Measurements from ENCODE around the gene ARMH3.

Gene ARMH3

GRCh38 chr10:101889256-101890210 is 166.4 kb downstream of the ARMH3 start:
- H3K36me3 ChIP-seq, result no peaks in the 10 kb centered on the region

GRCh38 chr10:101888251-101888949 is 167.6 kb downstream of the ARMH3 start:
- DNase-seq, result no peak
- Histone ChIP-seq H3K9me3 (ENCODE audit: severe bottlenecking) (no peaks in the 10 kb centered on the region), H3K27ac (no peak overlapping the region), H3K4me3 (ENCODE audit: low read depth, low read length) (no peak overlapping the region), H3K27me3 (ENCODE audit: insufficient read depth, low read depth, severe bottlenecking) (no peaks in the 10 kb centered on the region), H3K36me3 (no peaks in the 10 kb centered on the region)
- TF ChIP-seq CTCF (IDR thresholded peaks at IDR 0.05; ENCODE audit: low read depth, low read length), result no peak

More at GRCh38 chr10:101889256-101890210, 166.4 kb downstream of the ARMH3 start:
- Histone ChIP-seq H3K4me3 (ENCODE audit: low read depth, low read length) (no peak overlapping the region), H3K27ac (no peak overlapping the region), H3K9me3 (ENCODE audit: severe bottlenecking) (no peaks in the 10 kb centered on the region), H3K27me3 (ENCODE audit: insufficient read depth, low read depth, severe bottlenecking) (no peaks in the 10 kb centered on the region)
- peak; percentile 87 for DNase-seq
- TF ChIP-seq CTCF (IDR thresholded peaks at IDR 0.05; ENCODE audit: low read depth, low read length), result peak; percentile 76

GRCh38 chr10:101887775-101888174 is 168.2 kb downstream of the ARMH3 start:
- Histone ChIP-seq H3K27ac (no peak overlapping the region), H3K27me3 (ENCODE audit: insufficient read depth, low read depth, severe bottlenecking) (no peaks in the 10 kb centered on the region), H3K4me3 (ENCODE audit: low read depth, low read length) (no peak overlapping the region), H3K36me3 (no peaks in the 10 kb centered on the region), H3K9me3 (ENCODE audit: severe bottlenecking) (no peaks in the 10 kb centered on the region)
- no peak for DNase-seq
- TF ChIP-seq CTCF (IDR thresholded peaks at IDR 0.05; ENCODE audit: low read depth, low read length), result no peak

GRCh38 chr10:101886521-101887312 is 169.3 kb downstream of the ARMH3 start:
- no peak overlapping the region for H3K4me3 ChIP-seq (ENCODE audit: low read depth, low read length)
- H3K9me3 ChIP-seq (ENCODE audit: severe bottlenecking), result no peaks in the 10 kb centered on the region
- no peak for TF ChIP-seq CTCF (IDR thresholded peaks at IDR 0.05; ENCODE audit: low read depth, low read length)
- H3K36me3 ChIP-seq, result no peaks in the 10 kb centered on the region
- H3K27me3 ChIP-seq (ENCODE audit: insufficient read depth, low read depth, severe bottlenecking), result no peaks in the 10 kb centered on the region
- no peak overlapping the region for H3K27ac ChIP-seq
- no peak for DNase-seq

- Histone ChIP-seq H3K4me3 (ENCODE audit: low read depth, low read length) (no peak overlapping the region), H3K27me3 (ENCODE audit: insufficient read depth, low read depth, severe bottlenecking) (no peaks in the 10 kb centered on the region), H3K9me3 (ENCODE audit: severe bottlenecking) (no peaks in the 10 kb centered on the region), H3K36me3 (no peaks in the 10 kb centered on the region), H3K27ac (no peak overlapping the region)
- TF ChIP-seq CTCF (IDR thresholded peaks at IDR 0.05; ENCODE audit: low read depth, low read length), result no peak
- no peak for DNase-seq
Observed at GRCh38 chr10:101881036-101881774, 174.8 kb downstream of the ARMH3 start.
